Lower leg skin (tissue), 3 donors: ENCODE results near the gene CTXND1.

Experiments used
- POLR2A ChIP-seq, 2 donors: fragments of 450-650 bp; IDR thresholded peaks; one replicate each; pipeline ENCODE4 v1.6.1; 2016 to 2017; ENCODE audit warnings: antibody characterized with exemption in 2 of 2, mild to moderate bottlenecking in 1 of 2, moderate library complexity in 1 of 2
- TF ChIP-seq, protein P1 (sequence below), 3 donors: fragments of 450-650 bp; IDR thresholded peaks; one replicate each; pipeline ENCODE4 v1.5.1; 2016; ENCODE audit warnings: antibody characterized with exemption in 3 of 3, mild to moderate bottlenecking in 3 of 3, moderate library complexity in 2 of 3

DNA sequence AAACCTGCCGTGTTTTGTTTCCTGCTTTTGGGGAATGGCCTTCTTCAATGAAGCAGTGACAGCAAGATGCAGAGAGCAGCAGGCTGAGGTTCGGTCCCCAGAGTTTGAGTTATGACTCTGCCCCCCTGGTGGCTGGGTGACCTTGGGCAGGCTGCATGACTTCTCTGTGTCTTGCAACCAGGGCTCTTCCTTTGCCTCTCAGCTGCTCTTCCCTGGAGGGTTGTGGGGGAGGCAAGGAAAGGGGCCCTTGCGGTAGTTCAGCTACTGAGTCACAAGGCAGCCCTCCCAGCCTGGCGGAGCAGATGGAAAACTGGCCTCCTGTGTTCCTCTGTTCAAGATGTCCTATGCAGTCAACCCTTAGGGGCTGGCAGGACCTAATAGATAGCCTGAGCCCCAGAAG lies 17.1 kb downstream of the CTXND1 start:
- TF ChIP-seq, protein P1, sequence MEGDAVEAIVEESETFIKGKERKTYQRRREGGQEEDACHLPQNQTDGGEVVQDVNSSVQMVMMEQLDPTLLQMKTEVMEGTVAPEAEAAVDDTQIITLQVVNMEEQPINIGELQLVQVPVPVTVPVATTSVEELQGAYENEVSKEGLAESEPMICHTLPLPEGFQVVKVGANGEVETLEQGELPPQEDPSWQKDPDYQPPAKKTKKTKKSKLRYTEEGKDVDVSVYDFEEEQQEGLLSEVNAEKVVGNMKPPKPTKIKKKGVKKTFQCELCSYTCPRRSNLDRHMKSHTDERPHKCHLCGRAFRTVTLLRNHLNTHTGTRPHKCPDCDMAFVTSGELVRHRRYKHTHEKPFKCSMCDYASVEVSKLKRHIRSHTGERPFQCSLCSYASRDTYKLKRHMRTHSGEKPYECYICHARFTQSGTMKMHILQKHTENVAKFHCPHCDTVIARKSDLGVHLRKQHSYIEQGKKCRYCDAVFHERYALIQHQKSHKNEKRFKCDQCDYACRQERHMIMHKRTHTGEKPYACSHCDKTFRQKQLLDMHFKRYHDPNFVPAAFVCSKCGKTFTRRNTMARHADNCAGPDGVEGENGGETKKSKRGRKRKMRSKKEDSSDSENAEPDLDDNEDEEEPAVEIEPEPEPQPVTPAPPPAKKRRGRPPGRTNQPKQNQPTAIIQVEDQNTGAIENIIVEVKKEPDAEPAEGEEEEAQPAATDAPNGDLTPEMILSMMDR (IDR thresholded peaks at IDR 0.05) = no peak
- no peak for TF ChIP-seq POLR2A (IDR thresholded peaks at IDR 0.05)
